ENCODE data around the gene BRSK2. TPM values are rescaled to one million over a fixed set of nuclear protein-coding genes. Genes with fewer than 3 reads are reported as not detected.

Gene BRSK2
- total RNA-seq, 3 donors from 2014 or later = 0.58 to 4.3 (median 0.60) TPM

DNA sequence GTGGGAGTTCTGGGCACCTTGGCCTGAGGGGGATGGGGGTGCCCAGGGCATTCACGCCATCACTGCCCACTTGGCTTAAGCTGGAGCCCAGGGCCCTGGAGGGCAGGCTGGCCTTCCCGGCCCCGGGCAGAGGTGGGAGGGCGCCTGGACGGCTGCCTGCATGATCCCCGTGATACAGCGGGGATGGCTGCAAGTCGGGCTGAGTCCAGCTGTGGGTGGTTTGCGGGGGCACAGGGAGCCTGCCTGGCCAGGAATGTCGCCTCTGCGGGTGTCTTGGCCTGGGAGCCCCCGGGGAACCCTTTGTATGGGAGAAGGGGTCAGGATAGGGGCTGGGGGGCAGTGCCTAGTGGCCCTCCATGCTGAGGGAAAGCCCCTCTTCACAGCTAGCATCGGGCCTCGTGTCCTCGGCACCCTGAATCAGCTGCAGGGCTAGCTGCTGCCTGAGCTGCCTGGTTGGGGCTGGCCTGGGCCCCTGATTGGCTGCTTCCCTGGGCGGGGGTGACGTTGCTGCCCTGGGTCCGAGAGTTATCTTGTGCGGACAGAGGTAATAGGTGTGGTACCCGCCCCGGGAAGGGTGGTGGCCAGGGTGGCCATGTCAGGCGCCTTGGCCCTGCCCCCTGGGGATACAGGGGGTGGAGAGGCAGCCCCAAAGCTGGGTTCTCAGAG lies 8.3 kb downstream of the BRSK2 start:
- Histone ChIP-seq H3K36me3 (ENCODE audit: low read depth) (no peaks in the 10 kb centered on the region), H3K9me3 (no peaks in the 10 kb centered on the region), H3K4me1 (ENCODE audit: low read depth) (no peaks in the 10 kb centered on the region), H3K4me3 (no peak overlapping the region)
- intact Hi-C loops (cut with DNase I, micrococcal nuclease) = no loop called here
- no peak for DNase-seq
- no peak for ATAC-seq
- TF ChIP-seq, protein P1, sequence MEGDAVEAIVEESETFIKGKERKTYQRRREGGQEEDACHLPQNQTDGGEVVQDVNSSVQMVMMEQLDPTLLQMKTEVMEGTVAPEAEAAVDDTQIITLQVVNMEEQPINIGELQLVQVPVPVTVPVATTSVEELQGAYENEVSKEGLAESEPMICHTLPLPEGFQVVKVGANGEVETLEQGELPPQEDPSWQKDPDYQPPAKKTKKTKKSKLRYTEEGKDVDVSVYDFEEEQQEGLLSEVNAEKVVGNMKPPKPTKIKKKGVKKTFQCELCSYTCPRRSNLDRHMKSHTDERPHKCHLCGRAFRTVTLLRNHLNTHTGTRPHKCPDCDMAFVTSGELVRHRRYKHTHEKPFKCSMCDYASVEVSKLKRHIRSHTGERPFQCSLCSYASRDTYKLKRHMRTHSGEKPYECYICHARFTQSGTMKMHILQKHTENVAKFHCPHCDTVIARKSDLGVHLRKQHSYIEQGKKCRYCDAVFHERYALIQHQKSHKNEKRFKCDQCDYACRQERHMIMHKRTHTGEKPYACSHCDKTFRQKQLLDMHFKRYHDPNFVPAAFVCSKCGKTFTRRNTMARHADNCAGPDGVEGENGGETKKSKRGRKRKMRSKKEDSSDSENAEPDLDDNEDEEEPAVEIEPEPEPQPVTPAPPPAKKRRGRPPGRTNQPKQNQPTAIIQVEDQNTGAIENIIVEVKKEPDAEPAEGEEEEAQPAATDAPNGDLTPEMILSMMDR (IDR thresholded peaks at IDR 0.05) = no peak

GRCh38 chr11:1398528-1399235 lies 8.9 kb downstream of the BRSK2 start:
- no peak for DNase-seq
- ATAC-seq = no peak
- intact Hi-C loops (cut with DNase I, micrococcal nuclease) = no loop called here
- TF ChIP-seq, protein P1 (IDR thresholded peaks at IDR 0.05) = no peak
- H3K4me3 ChIP-seq = no peak overlapping the region
- no peaks in the 10 kb centered on the region for H3K36me3 ChIP-seq (ENCODE audit: low read depth)
- no peaks in the 10 kb centered on the region for H3K4me1 ChIP-seq (ENCODE audit: low read depth)
- no peaks in the 10 kb centered on the region for H3K9me3 ChIP-seq

DNA sequence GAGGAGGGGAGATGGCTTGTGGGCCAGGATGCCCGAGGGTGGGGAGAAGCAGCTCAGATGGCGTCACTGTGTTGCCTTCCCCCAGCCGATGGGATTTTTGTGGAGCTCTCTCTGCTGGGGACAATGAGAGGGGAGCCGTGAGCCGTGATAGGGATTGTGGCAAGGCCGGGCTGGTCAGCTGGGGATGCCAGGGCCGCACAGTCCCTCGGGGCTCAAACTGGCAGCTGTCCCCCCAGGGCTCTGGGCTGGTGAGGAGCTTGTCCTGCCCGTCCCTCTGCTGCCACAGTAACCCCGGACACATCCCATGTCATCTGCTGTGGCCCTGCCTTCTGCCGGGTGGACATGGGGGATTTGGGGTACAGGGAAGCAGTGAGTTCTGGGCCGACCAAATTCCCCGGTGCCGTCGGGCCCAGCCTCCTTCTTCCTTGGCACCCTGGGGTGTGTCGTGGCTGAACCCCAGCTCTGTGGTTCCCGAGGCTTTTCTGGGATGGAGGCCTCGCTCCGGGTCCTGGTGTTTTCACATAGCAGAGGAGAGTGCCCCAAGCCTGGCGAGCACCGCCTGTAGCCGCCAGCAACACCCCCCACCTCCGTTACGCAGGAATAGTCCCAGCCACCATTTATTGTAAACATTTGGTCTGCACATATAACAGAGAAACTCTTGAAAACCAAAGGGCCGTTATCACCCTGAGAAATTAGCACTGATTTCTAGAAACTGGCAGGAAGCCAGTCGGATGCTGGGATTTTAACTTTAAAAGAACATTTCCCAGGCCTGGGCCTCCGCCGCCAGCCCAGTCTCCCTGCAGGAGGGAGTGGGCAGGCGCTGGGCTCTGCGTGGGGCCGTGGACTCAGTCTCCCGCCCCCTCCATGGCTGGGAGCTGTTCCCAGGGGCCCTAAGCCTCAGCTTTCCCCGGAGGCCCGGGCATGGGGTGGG lies 9.9 kb downstream of the BRSK2 start:
- H3K36me3 ChIP-seq (ENCODE audit: low read depth) = no peaks in the 10 kb centered on the region
- DNase-seq = no peak
- no peaks in the 10 kb centered on the region for H3K9me3 ChIP-seq
- TF ChIP-seq, protein P1 (IDR thresholded peaks at IDR 0.05) = no peak
- intact Hi-C loops (cut with DNase I, micrococcal nuclease) = no loop called here
- ATAC-seq = no peak
- no peaks in the 10 kb centered on the region for H3K4me1 ChIP-seq (ENCODE audit: low read depth)
- no peak overlapping the region for H3K4me3 ChIP-seq

DNA sequence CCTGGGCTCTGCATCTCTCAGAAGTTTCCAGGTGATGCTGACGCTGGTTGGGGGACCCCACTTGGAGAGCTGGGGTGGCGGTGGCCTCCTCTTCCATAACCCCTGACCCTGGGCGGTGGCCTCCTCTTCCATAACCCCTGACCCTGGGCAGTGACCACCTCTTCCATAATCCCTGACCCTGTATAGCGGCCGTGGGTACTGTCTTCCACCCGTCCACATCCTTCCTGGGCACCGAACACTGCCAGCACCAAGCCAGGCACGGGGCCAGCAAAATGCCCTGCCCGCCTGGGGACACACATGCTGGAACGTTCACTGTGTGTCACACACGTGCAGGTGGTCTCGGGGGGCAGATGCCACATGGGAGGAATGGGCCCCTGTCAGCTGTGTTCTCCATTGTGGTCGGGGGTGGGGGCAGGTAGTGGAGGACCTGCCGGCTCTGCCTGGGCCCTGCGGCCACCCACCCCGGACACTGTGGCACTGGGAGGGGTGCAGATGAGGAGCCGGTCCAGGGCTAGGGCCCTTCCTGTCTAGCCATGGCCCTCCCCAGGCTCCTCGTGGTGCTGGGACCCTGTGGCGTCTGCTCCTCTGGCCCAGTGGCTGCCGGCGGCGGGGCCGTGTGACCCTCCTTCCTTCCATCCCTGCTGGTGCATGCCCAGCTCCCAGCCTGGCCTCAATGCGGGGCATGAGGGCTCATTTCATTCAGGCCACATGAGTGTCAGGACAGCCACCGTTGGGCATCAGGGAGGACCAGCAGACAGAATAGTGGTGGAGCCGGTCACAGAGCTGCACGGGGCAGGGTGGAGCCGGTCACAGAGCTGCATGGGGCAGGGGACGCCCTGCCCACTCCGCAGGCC lies 10.8 kb downstream of the BRSK2 start:
- ATAC-seq (no peak), DNase-seq (no peak)
- TF ChIP-seq, protein P1 (IDR thresholded peaks at IDR 0.05) = no peak
- Histone ChIP-seq H3K9me3 (no peaks in the 10 kb centered on the region), H3K4me3 (no peak overlapping the region), H3K36me3 (ENCODE audit: low read depth) (no peaks in the 10 kb centered on the region), H3K4me1 (ENCODE audit: low read depth) (no peaks in the 10 kb centered on the region)
- intact Hi-C loops (cut with DNase I, micrococcal nuclease) = no loop called here

DNA sequence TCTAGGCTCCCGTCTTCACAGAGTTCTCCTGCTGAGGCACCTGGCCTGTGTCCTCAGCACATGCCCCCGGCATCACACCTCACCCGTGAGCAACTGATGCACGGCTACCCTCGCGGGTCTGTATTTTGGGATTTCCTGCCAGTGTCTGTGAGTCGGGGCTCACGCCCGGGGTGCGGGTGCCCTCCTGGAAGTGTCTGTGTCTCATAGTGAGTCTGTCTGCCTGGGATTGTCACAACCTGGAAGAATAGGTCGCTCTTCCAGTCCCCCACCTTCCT lies 11.4 kb downstream of the BRSK2 start:
- ATAC-seq (no peak), DNase-seq (no peak)
- TF ChIP-seq, protein P1 (IDR thresholded peaks at IDR 0.05) = no peak
- no peak overlapping the region for H3K4me3 ChIP-seq
- intact Hi-C loops (cut with DNase I, micrococcal nuclease) = no loop called here
- H3K9me3 ChIP-seq = no peaks in the 10 kb centered on the region
- H3K4me1 ChIP-seq (ENCODE audit: low read depth) = no peaks in the 10 kb centered on the region
- H3K36me3 ChIP-seq (ENCODE audit: low read depth) = no peaks in the 10 kb centered on the region
